Hepatocyte (in vitro differentiated cells): Measurements from ENCODE around the gene IQCN. TPM values are rescaled to one million over a fixed set of nuclear protein-coding genes. Genes with fewer than 3 reads are reported as not detected.
A peak's percentile ranks its signal among the peaks of the same experiment; 100 is the strongest.

Source experiments
- DNase-seq: peaks from one replicate; pipeline ENCODE4 v3.0.0-alpha.2; 2016; ENCODE audit warnings: low spot score
- H2AFZ ChIP-seq: fragments of 200-600 bp; sonication (generic); 2 replicates; pipeline ENCODE4 v1.6.0; 2016; ENCODE audit warnings: antibody characterized with exemption, mild to moderate bottlenecking
- H3K27ac ChIP-seq: fragments of 200-600 bp; sonication (generic); 2 replicates; pipeline ENCODE4 v1.5.1; 2016; ENCODE audit warnings: mild to moderate bottlenecking
- H3K27me3 ChIP-seq: fragments of 200-600 bp; sonication (generic); 2 replicates; pipeline ENCODE4 v1.6.1; 2016
- H3K36me3 ChIP-seq: fragments of 200-600 bp; sonication (generic); replicated peaks from 2 replicates; pipeline ENCODE4 v1.5.1; 2016; ENCODE audit warnings: low read depth; ENCODE audit not compliant: insufficient read depth
- H3K4me1 ChIP-seq: fragments of 200-600 bp; sonication (generic); 2 replicates; pipeline ENCODE4 v1.5.1; 2016; ENCODE audit warnings: mild to moderate bottlenecking, moderate library complexity; ENCODE audit not compliant: insufficient read depth
- H3K4me2 ChIP-seq: fragments of 200-600 bp; sonication (generic); 2 replicates; pipeline ENCODE4 v1.6.0; 2016
- H3K4me3 ChIP-seq: fragments of 200-600 bp; sonication (generic); 2 replicates; pipeline ENCODE4 v1.5.1; 2016; ENCODE audit warnings: mild to moderate bottlenecking
- H3K79me2 ChIP-seq: fragments of 200-600 bp; sonication (generic); 2 replicates; pipeline ENCODE4 v1.6.0; 2017; ENCODE audit warnings: mild to moderate bottlenecking
- H3K9me2 ChIP-seq: fragments of 200-600 bp; sonication (generic); replicated peaks from 2 replicates; pipeline ENCODE4 v1.6.0; 2017; ENCODE audit warnings: mild to moderate bottlenecking; ENCODE audit not compliant: insufficient read depth
- H3K9me3 ChIP-seq: fragments of 200-600 bp; sonication (generic); 2 replicates; pipeline ENCODE4 v1.5.1; 2016; ENCODE audit warnings: low read depth, mild to moderate bottlenecking
- H4K20me1 ChIP-seq: fragments of 200-600 bp; sonication (generic); 2 replicates; pipeline ENCODE4 v1.6.0; 2016; ENCODE audit warnings: mild to moderate bottlenecking; ENCODE audit not compliant: insufficient read depth, poor library complexity, severe bottlenecking
- CTCF ChIP-seq: fragments of 200-600 bp; sonication (generic); IDR thresholded peaks from 2 replicates; pipeline ENCODE4 v1.5.1; 2016; ENCODE audit warnings: antibody characterized with exemption, mild to moderate bottlenecking; ENCODE audit not compliant: poor library complexity
- EZH2 ChIP-seq: fragments of 200-600 bp; sonication (generic); IDR thresholded peaks from 2 replicates; pipeline ENCODE4 v1.6.1; 2016; ENCODE audit warnings: antibody characterized with exemption, mild to moderate bottlenecking, borderline replicate concordance
- EZH2phosphoT487 ChIP-seq: fragments of 200-600 bp; sonication (generic); IDR thresholded peaks from one replicate; pipeline ENCODE4 v1.6.1; 2018; ENCODE audit warnings: antibody characterized with exemption, mild to moderate bottlenecking, low read depth, moderate library complexity; ENCODE audit not compliant: unreplicated experiment, severe bottlenecking
- whole genome bisulfite sequencing: methylation state at CpG from one replicate; pipeline ENCODE4 v1.1.6; 2016; ENCODE audit warnings: low lambda C conversion rate; ENCODE audit errors: missing lambda C conversion rate; 5-methylcytosine and 5-hydroxymethylcytosine counted together
- polyA plus RNA-seq: library from polyadenylated mRNA; unstranded; fragments of >200 nt; fragmentation: Nextera tagmentation; extraction: Ambion mirVana; gene quantifications from 2 replicates; pipeline ENCODE4 v1.2.1, GENCODE V29; 2016
- total RNA-seq: library from RNA; depleted of rRNA; stranded (reverse); fragments of >200 nt; gene quantifications from 2 replicates; pipeline ENCODE4 v1.2.3, GENCODE V29; 2014

The IQCN gene
- total and polyA plus RNA-seq, 2 experiments from 2014 or later, result 1.5 to 3.7 TPM

- Histone ChIP-seq H3K9me2 (no peaks in the 10 kb centered on the region), H4K20me1 (no peaks in the 10 kb centered on the region), H3K4me1 (peaks cover 51% of the 10 kb centered on the region), H3K27me3 (no peaks in the 10 kb centered on the region), H3K36me3 (no peaks in the 10 kb centered on the region), H3K4me3 (peak overlapping the region; percentile 69), H2AFZ (no peak overlapping the region), H3K4me2 (peak overlapping the region; percentile 84), H3K79me2 (peaks cover 51% of the 10 kb centered on the region), H3K27ac (peak overlapping the region; percentile 94), H3K9me3 (no peaks in the 10 kb centered on the region)
- WGBS, result 14% methylated on average over 9 of the region's 9 CpGs
- no peak for TF ChIP-seq CTCF
- TF ChIP-seq EZH2, result no peak
- no peak for TF ChIP-seq EZH2phosphoT487
- no peak for DNase-seq
Measured at GRCh38 chr19:18321734-18322102, 47.5 kb upstream of the IQCN start.

- no peaks in the 10 kb centered on the region for H4K20me1 ChIP-seq
- H3K9me2 ChIP-seq, result no peaks in the 10 kb centered on the region
- H3K4me2 ChIP-seq, result peak overlapping the region; percentile 84
- TF ChIP-seq EZH2, result no peak
- TF ChIP-seq EZH2phosphoT487, result no peak
- no peak for TF ChIP-seq CTCF
- H3K79me2 ChIP-seq, result peaks cover 58% of the 10 kb centered on the region
- H3K27ac ChIP-seq, result peak overlapping the region; percentile 94
- H3K9me3 ChIP-seq, result no peaks in the 10 kb centered on the region
- no peak overlapping the region for H3K4me3 ChIP-seq
- H3K36me3 ChIP-seq, result no peaks in the 10 kb centered on the region
- 49% methylated on average over 14 of the region's 14 CpGs for WGBS
- DNase-seq, result peak; percentile 58
- H3K4me1 ChIP-seq, result peaks cover 53% of the 10 kb centered on the region
- H3K27me3 ChIP-seq, result no peaks in the 10 kb centered on the region
- H2AFZ ChIP-seq, result no peak overlapping the region
Measured at GRCh38 chr19:18320865-18321733, 46.8 kb upstream of the IQCN start.

DNA sequence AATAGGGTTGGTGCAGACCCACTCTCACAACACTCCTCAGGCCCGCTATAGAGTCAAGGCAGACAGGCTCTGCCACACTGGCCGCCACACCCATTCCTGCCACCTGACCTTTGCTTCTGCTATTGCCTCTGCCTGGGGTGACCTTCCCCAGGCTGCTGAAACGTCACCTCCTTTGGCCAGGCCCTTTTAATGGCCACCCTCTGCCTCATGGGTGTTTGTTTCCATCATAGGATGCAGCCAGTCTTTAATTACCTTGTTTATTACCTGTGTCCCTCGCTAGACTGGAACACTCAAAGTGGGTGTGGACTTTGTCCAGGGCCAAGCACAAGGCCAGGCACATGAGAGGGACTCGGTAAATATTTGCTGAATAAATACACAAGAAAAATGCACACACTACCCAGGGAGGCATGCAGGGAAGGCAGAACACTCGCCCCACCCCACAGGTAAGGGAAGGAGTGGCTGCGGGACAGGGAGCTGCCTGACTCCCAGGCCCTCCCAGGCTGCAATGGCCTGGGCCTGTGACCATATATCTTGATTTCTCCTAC lies 45.4 kb upstream of the IQCN start:
- Histone ChIP-seq H3K27me3 (no peaks in the 10 kb centered on the region), H3K4me3 (no peak overlapping the region), H3K4me1 (peaks cover 58% of the 10 kb centered on the region), H3K36me3 (no peaks in the 10 kb centered on the region), H4K20me1 (no peaks in the 10 kb centered on the region), H3K9me2 (no peaks in the 10 kb centered on the region), H3K27ac (peak overlapping the region; percentile 94), H2AFZ (no peak overlapping the region), H3K9me3 (no peaks in the 10 kb centered on the region), H3K79me2 (peaks cover 64% of the 10 kb centered on the region), H3K4me2 (peak overlapping the region; percentile 45)
- WGBS, result 61% methylated on average over 7 of the region's 7 CpGs
- TF ChIP-seq EZH2, result no peak
- no peak for TF ChIP-seq EZH2phosphoT487
- TF ChIP-seq CTCF, result no peak
- peak; percentile 70 for DNase-seq
